GM18507 (cell line): ENCODE measurements around the gene KIRREL3.
"Not testable (repeated sequence)": the region's sequence is repeated elsewhere in the genome, so short reads cannot be mapped to it uniquely, and the experiment has no call there.

Experiments
- DNase-seq: peaks from one replicate; pipeline ENCODE4 v3.0.0; 2011; ENCODE audit warnings: low read depth; ENCODE audit not compliant: insufficient read length; ENCODE audit errors: extremely low spot score
- FAIRE-seq: peaks from 2 replicates; lab custom pipeline; 2011; peaks lifted over from hg19 to GRCh38; lab: Jason Lieb, UNC

Gene KIRREL3

DNA sequence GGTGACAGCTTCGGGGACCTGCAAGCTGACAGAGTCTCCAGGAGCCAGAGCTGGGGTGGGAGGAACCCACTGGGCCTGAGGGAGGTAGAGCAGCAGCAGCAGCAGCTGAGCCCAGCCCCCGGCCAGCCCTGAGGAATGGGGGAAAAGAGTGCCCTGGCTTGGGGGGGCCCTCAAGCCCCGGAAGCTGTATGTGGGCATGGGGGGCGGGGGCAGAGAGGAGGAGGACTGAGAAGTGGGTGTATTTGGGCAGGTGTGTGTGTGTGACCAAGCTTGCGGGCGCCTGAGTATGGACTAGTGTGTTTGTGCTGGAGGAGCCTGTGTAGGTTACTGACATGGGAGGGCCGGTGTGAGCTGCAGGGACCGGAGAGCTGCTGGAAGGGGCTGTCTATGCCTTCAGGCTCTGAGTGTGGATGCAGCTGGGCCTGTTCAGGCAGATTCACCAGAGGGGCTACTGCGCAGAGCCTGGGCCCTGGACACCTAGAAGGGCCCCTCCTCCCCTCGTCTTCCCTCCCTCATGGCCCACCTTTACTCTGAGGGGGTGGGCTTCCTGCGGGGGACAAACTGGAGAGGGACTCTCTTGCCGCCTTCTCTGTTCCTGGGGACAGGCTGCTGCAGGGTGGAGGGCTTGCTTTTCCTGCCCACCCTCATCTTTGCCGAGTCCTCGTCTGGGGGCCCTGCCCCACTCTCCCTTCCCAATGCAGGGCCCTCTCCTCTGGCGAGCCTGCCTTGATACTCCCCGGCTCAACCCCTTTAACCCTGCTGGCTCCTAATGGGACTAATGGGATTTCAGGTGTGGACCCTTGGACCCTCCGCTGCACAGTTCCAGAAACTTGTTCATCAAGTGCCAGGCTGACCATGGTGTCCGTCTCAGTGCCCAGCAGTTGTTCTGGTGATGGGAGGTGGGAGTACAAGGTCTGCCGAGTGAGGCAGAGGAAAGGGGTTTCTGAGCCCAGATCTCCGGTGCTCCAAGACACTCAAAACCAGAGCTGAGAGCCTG, 616.9 kb downstream of the KIRREL3 start:
- DNase-seq (no peak), FAIRE-seq (no peak)

GRCh38 chr11:126382641-126383040, 617.9 kb downstream of the KIRREL3 start:
- not testable (repeated sequence) for FAIRE-seq

DNA sequence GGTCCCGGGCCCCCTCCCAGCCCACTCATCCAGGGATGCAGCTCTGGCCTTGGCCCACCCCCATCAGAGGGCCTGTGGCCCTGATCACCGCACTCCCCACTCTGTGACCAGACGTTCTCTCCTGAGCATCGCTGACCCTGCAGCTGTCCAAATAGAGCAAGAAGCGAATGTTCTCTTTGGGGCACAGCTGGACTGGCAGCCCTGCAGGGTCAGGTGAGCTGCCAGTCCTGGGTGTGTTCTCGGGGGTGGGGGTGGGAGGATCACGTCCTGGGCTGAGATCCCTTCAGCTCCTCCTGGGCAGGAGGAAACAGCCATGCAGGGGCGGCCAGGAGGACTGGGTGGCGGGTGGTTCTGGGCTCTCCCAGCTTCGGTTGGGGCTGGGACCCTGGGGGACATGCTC, 618.6 kb downstream of the KIRREL3 start:
- not testable (repeated sequence) for DNase-seq, FAIRE-seq

More at GRCh38 chr11:126382641-126383040, 617.9 kb downstream of the KIRREL3 start:
- DNase-seq, result not testable (repeated sequence)

GRCh38 chr11:126380909-126381308, 619.7 kb downstream of the KIRREL3 start:
- FAIRE-seq, result no peak
- DNase-seq, result no peak

DNA sequence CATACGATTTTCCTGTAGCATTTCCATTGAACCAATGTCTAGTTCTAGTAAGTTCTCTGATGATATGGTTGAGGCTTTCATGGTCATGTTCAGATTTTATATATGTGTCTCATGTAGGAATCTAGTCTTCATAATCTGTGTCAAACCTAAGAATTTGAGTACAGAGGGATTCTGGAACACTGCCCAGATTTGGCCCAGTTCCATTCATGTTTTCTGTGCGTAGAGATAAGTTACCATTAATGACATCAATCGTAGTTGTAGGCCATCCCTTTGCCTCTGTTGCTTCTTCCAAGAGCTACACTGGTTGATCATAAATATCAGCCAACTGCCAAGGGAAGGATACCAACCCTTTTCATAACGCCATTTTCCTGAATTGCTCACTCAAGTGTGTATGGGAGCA, 621.8 kb downstream of the KIRREL3 start:
- FAIRE-seq, result no peak

DNA sequence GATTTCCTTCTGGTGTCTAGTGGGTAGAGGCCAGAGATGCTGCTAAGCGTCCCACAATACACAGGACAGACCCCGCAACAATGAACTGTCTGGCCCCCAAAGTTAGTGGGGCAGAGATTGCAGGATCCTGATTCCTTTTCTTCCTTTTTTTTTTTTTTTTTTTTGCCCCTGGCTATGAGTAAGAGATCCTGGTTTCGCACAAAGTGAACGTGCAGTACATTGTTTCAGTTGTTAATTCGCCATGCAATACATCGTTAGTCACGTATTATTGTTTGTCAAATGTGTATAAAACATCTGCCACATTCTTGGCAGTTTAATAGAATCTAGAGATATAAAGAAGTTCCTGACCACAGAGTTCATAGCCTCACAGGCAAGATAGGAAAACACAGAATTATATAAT, 624.8 kb downstream of the KIRREL3 start:
- no peak for DNase-seq
- FAIRE-seq, result no peak

More for the DNA sequence above, 621.8 kb downstream of the KIRREL3 start:
- DNase-seq, result no peak

GRCh38 chr11:126374562-126375300, 625.8 kb downstream of the KIRREL3 start:
- not testable (repeated sequence) for DNase-seq, FAIRE-seq

DNA sequence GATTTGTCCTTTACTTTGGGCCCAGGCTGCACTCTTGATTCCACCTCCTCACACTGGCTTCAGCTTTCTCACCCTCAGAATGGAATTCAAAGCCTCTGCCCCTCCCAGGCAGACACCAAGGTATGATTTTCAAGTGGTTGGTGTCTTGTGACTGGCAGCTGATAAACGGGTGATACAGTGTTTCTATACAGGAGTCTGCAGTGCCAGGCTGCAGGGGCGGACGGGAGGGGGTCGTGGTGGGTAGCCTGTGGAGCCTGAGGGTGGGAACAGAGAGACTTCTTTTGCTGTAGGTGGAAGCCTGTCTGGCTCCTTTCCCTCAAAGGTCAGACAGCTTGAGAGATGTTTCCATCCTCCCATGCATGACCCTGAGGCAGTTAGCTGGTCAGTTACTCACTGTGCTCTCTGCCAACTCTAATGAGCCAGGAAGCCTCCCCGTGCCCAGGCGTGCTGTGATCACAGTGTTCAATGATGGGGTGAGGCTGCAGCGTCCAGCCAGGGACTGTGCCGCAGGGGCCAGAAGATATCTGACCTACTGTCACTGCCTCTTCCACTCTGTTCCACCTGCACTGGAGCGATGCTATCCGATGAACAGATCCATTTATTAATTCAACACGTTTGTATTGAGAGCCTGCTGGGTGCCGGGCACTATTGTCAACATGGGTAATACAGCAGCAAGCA, 627.0 kb downstream of the KIRREL3 start:
- DNase-seq, FAIRE-seq: not testable (repeated sequence)
